Measurements from ENCODE around the gene WFDC5.

GRCh38 chr20:45121388-45121787, 6.4 kb upstream of the WFDC5 start:
- TF ChIP-seq CTCF (IDR thresholded peaks at IDR 0.05) = no peak
- TF ChIP-seq POLR2A (IDR thresholded peaks at IDR 0.05) = no peak
